Heart left ventricle (tissue), 16 donors: ENCODE results near the gene ADCY5. TPM values are rescaled to one million over a fixed set of nuclear protein-coding genes. Genes with fewer than 3 reads are reported as not detected.
A peak's percentile ranks its signal among the peaks of the same experiment; 100 is the strongest.

Experiments
- ATAC-seq, 4 donors: fragments of 200-7000 bp; cut with Tn5 transposase; one replicate each; pipeline ENCODE4 v1.9.1; 2020 to 2022; ENCODE audit warnings: moderate library complexity in 4 of 4, mild to moderate bottlenecking in 3 of 4, moderate number of reproducible peaks in 1 of 4
- DNase-seq, 5 donors: peaks; one replicate each; pipeline ENCODE4 v3.0.0-alpha.2; 2020
- H3K27ac ChIP-seq, 12 donors: fragments of 200-600 bp; sonication (generic) in 4 of 12; one replicate each; pipeline versions ENCODE4 v1.5.0 to v1.8.0; 2016 to 2022; ENCODE audit warnings: mild to moderate bottlenecking in 2 of 12
- H3K27me3 ChIP-seq, 9 donors: fragments of 200-600 bp; sonication (generic) in 2 of 9; one replicate each; pipeline versions ENCODE4 v1.5.1 to v1.8.0; 2016 to 2022; ENCODE audit warnings: mild to moderate bottlenecking in 3 of 9
- H3K36me3 ChIP-seq, 9 donors: fragments of 200-600 bp; sonication (generic) in 2 of 9; one replicate each; pipeline versions ENCODE4 v1.5.0 to v1.8.0; 2018 to 2022; ENCODE audit warnings: mild to moderate bottlenecking in 2 of 9
- H3K4me1 ChIP-seq, 12 donors: fragments of 200-600 bp; sonication (generic) in 4 of 12; one replicate each; pipeline versions ENCODE4 v1.5.0 to v1.8.0; 2016 to 2022; ENCODE audit warnings: mild to moderate bottlenecking in 3 of 12
- H3K4me3 ChIP-seq, 12 donors: fragments of 200-600 bp; sonication (generic) in 4 of 12; one replicate each; pipeline versions ENCODE4 v1.5.0 to v1.8.0; 2017 to 2022; ENCODE audit warnings: mild to moderate bottlenecking in 9 of 12, moderate library complexity in 4 of 12
- H3K9me3 ChIP-seq, 12 donors: fragments of 200-600 bp; sonication (generic) in 4 of 12; one replicate each; pipeline versions ENCODE4 v1.5.0 to v1.8.0; 2016 to 2022; ENCODE audit warnings: mild to moderate bottlenecking in 1 of 12
- CTCF ChIP-seq, 12 donors: fragments of 200-600 bp; sonication (generic) in 4 of 12; IDR thresholded peaks; one replicate each; pipeline versions ENCODE4 v1.5.0 to v1.8.0; 2018 to 2022; ENCODE audit warnings: antibody characterized with exemption in 12 of 12, mild to moderate bottlenecking in 5 of 12
- POLR2A ChIP-seq, 2 donors: fragments of 450-650 bp; IDR thresholded peaks; one replicate each; pipeline ENCODE4 v1.6.1; 2017; ENCODE audit warnings: antibody characterized with exemption in 2 of 2, mild to moderate bottlenecking in 2 of 2, moderate library complexity in 2 of 2
- WGBS, 4 donors: extraction: QIAGEN DNeasy Blood & Tissue Kit in 2 of 4; methylation state at CpG; one replicate each; pipeline versions ENCODE4 v1.1.5 to v1.1.7; 2013 to 2018; 5-methylcytosine and 5-hydroxymethylcytosine counted together
- intact Hi-C, 10 donors: fragments of 100-400 bp; cut with DNase I; formaldehyde crosslinking; loops; one replicate each; pipeline versions ENCODE4 v1.11.1 to v1.14.2; 2022
- polyA plus RNA-seq, 2 donors: library from polyadenylated mRNA; stranded (reverse); fragments of 200-250 nt; gene quantifications; one replicate each; pipeline ENCODE4 v1.2.3, GENCODE V29; 2013
- total RNA-seq, 9 donors: library from RNA; depleted of rRNA in 2 of 9; stranded (reverse); fragments of >200 nt in 2 of 9; fragmentation: NEBNext Ultra II Directional in 3 of 9; extraction: Animal tissue kit (Norgen Biotek cat#: 25700) in 3 of 9; gene quantifications; one replicate each; pipeline versions ENCODE4 v1.1.0 to v1.2.4, GENCODE V29; 2016 to 2023
- donor health status: ischemic (EF 13 %, LVEDD 7.1; RV severe dilation, severe dysfunction).
- donor health status: healthy with polysubstance abuse.
- donor health status: DM: no; HTN: yes; CAD: no.
- donor health status: DM: no; HTN: no; CAD: no.
- donor health status: ischemic (EF 25% LVEDD 6.9; RV normal size, moderate dysfunction).
- donor health status: ischemic (EF 25% LVEDD 5.7; RV mildly dilated, moderate dysfunction).
- donor health status: healthy.
- donor health status: DM: yes; HTN: yes; CAD: no.
- donor health status: ischemic (EF 35%, LVEDD 5.7; RV mildly dilated, moderate dysfunction).
- donor health status: nonischemic (EF 11% LVEDD 7.7; RV severe dilation, severe dysfunction).
- donor health status: DM: yes; HTN: yes; CAD: no.
- donor health status: PGD.
- donor health status: ischemic (EF 29% LVEDD 5.4; RV normal size, mild dysfunction).
- donor health status: nonischemic (EF 23%, LVEDD 6.1; RV moderate dilation, normal function).

The ADCY5 gene
- total and polyA plus RNA-seq, 11 donors: 78.5 to 276 (median 167) TPM

GRCh38 chr3:123305192-123305591 is 143.7 kb downstream of the ADCY5 start:
- H3K4me1 ChIP-seq: peaks cover 0 to 22% (median 0%) of the 10 kb centered on the region in 12 donors
- H3K4me3 ChIP-seq: no peak overlapping the region
- H3K27me3 ChIP-seq: no peaks in the 10 kb centered on the region
- H3K9me3 ChIP-seq: no peaks in the 10 kb centered on the region
- H3K27ac ChIP-seq: peak overlapping the region in 1 of 12 donors; percentile 20
- intact Hi-C loops: no loop called here
- ATAC-seq (no peak), DNase-seq (peak in 2 of 5 donors; percentile 13)
- peaks cover 0 to 81% (median 37%) of the 10 kb centered on the region in 9 donors for H3K36me3 ChIP-seq
- WGBS, 4 donors: 31 to 44% (median 37%) methylated on average over 2 of the region's 2 CpGs
- TF ChIP-seq CTCF (IDR thresholded peaks at IDR 0.05) (no peak), POLR2A (IDR thresholded peaks at IDR 0.05) (no peak)

- Histone ChIP-seq H3K4me1 (peaks cover 0 to 22% (median 0%) of the 10 kb centered on the region in 12 donors), H3K27me3 (no peaks in the 10 kb centered on the region), H3K4me3 (no peak overlapping the region), H3K27ac (no peak overlapping the region), H3K9me3 (no peaks in the 10 kb centered on the region), H3K36me3 (peaks cover 0 to 85% (median 41%) of the 10 kb centered on the region in 9 donors)
- WGBS, 4 donors: 88 to 90% (median 88%) methylated on average over 13 to 15 of the region's 15 CpGs
- intact Hi-C loops: no loop called here
- TF ChIP-seq POLR2A (IDR thresholded peaks at IDR 0.05) (no peak), CTCF (IDR thresholded peaks at IDR 0.05) (no peak)
- peak in 2 of 5 donors; percentile 5 to 33 for DNase-seq
- ATAC-seq: no peak
Observed at GRCh38 chr3:123303976-123304560, 144.8 kb downstream of the ADCY5 start.

- WGBS, 4 donors: 36 to 72% (median 58%) methylated on average over 12 to 14 of the region's 14 CpGs
- H3K36me3 ChIP-seq: peaks cover 0 to 89% (median 41%) of the 10 kb centered on the region in 9 donors
Observed at GRCh38 chr3:123302961-123303360, 145.9 kb downstream of the ADCY5 start.

More at GRCh38 chr3:123302961-123303360, 145.9 kb downstream of the ADCY5 start:
- ATAC-seq: peak; percentile 35 to 42 (median 38)
- no peaks in the 10 kb centered on the region for H3K9me3 ChIP-seq
- peak overlapping the region in 4 of 12 donors; percentile 3 to 38 (median 22) for H3K27ac ChIP-seq
- peak in 3 of 5 donors; percentile 33 to 56 (median 48) for DNase-seq
- TF ChIP-seq POLR2A (IDR thresholded peaks at IDR 0.05): no peak
- TF ChIP-seq CTCF (IDR thresholded peaks at IDR 0.05): no peak
- H3K4me1 ChIP-seq: peaks cover 0 to 27% (median 0%) of the 10 kb centered on the region in 12 donors
- intact Hi-C loops: no loop called here
- H3K4me3 ChIP-seq: no peak overlapping the region
- no peaks in the 10 kb centered on the region for H3K27me3 ChIP-seq
